GM21447 (cell line): ENCODE measurements around the gene NPBWR2.
"Not testable (repeated sequence)": the region's sequence is repeated elsewhere in the genome, so short reads cannot be mapped to it uniquely, and the experiment has no call there.

Experiments
- ATAC-seq: cut with Tn5 transposase; IDR thresholded peaks from one replicate; pipeline ENCODE4 v1.9.1; 2021; ENCODE audit not compliant: unreplicated experiment

Gene NPBWR2

GRCh38 chr20:64144144-64144912 is 37.0 kb upstream of the NPBWR2 start:
- ATAC-seq = no peak

- no peak for ATAC-seq
Measured at GRCh38 chr20:64143018-64143801, 35.8 kb upstream of the NPBWR2 start.

GRCh38 chr20:64142590-64142989 is 35.2 kb upstream of the NPBWR2 start:
- no peak for ATAC-seq

DNA sequence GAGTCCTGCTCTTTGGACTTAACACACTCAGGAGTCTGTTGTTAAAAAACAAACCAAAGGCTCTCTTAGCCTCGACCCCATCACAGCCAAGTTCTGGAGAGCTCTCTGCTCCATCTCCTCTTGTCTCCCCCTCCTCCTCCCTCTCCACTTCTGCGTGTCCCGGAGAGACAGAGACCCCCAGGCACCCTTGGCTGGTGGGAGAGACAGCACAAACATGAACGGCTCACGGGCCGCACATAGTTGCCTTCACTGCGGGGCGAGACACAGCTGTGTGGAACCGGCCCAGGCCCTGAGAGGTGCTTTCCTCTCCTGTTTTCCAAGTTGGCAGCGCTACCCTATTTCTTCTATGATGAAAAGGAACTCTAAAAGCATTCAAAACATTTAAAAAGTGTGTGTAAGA is 33.6 kb upstream of the NPBWR2 start:
- no peak for ATAC-seq

DNA sequence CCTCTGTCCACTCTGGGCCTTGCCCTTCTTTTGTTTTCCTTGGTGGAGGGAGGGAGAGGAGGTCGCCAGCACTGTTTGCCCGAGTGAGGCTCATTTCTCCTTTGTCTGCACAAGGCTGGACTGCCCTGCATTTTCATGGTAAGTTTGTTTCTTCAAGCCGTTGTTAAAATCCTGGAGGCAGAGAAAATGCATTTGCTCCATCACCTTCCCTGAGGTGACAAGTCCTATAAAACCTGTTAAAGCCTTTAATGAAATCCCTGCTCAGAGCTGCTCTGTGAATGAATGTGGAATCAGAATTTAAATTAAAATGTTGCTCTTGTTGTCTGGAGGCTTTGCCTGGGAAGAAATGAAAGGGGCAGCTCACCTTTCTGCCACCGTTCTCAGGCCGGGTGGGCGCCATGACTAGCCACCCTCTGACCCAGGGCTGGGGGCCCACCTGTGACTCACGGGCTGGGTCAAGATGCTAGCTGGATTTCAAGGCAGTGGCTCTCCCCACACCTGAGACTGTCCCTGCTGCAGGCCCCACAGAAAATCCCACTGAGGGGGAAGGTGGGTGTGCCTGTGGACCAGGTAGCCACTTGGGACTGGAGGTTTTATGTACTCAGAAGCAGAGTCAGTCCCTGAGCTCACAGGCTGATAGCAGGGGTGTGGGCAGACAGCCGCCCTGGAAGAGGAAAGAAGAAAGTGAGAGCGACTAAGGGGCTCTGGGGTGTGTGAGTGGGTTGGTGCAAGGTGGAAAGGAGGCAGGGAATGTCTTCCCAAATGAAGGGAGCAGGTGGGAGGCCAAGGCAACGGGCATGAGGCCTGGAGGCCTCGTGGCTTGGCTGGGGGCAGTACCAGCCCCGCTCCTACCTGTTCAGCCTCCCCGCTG is 32.9 kb upstream of the NPBWR2 start:
- ATAC-seq = no peak

DNA sequence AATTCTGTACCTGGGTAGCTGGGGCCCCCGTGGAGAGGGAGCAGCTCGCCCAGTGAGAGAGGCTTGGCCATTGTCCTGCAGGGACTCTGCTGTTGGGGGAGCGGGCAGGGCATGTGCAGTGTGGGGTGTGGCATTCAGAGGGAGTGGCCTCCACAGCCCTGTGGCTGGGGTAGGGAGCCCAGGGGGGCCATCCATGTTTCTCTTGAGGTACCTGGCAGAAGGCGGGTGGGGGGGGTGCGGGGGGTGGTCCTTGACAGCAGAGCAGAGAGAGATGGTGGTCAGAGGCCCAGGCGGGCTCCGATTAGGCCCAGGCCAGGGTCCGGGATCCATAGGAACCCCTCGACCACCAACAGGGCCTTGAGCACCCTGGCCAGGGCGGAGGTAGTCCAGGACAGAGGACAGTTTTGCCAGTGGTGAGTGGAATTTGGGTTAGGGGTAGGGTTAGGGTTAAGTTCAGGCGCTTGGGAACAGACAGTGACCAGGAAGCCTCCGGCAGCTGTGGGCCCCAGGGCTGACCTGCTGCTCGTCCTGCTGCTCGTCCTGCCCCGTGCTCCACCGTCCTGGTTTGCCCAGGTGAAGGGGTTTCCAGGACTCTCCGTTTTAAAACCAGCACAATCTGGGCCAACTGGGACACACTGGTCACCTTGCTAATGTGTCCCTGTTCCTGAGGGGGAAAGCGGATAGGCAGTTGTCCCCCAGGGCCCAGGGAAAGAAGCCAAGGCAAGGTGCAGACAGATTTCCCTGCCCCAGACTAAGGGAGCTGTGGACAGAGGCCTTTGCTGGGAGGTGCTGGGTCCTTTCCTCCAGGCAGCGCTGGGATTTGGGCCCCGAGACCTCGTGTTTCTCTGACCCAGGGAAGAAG is 32.1 kb upstream of the NPBWR2 start:
- no peak for ATAC-seq

DNA sequence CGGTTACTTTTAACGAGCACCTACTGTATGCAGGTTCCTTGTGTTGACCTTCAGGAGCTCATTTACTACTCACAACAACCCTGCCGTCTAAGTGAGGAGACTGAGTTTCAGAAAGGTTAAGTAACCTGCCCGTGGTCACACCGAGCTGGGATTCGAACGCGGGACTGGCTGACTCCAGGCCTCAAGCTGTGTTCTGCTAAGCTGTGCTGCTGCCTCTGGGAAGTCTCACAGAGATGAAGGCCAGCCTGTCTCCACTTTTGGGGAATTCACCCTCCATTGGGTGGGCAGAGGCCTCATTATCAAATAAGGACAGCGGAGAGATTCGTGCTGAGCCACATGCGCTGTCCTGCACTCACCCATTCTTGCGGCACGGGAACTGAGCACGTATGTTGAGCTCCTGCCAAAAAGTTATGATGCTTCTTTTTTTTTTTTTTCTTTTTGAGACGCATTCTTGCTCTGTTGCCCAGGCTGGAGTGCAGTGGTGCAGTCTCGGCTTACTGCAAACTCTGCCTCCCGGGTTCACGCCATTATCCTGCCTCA is 31.0 kb upstream of the NPBWR2 start:
- ATAC-seq = no peak

DNA sequence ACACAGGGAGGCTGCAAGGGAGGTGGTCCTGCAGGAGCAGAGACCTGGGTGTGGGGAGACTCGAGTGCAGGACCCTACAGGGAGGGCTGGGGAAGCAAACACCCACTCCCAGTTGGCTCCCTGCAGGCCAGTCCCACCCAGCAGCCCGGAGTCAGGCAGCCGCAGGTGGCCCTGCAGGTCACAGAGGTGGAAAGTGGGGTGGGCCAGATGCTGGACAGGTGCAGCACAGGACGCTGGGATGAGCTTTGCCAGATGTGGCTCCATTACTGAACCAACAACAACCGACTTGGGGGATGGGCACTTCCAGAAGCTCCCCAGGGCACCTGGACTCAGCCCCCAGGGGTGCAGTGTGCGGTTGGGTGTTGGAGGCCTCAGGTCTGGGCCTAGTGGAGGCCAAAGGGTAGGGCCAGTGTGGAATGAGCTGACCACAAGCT is 30.2 kb upstream of the NPBWR2 start:
- ATAC-seq = no peak

DNA sequence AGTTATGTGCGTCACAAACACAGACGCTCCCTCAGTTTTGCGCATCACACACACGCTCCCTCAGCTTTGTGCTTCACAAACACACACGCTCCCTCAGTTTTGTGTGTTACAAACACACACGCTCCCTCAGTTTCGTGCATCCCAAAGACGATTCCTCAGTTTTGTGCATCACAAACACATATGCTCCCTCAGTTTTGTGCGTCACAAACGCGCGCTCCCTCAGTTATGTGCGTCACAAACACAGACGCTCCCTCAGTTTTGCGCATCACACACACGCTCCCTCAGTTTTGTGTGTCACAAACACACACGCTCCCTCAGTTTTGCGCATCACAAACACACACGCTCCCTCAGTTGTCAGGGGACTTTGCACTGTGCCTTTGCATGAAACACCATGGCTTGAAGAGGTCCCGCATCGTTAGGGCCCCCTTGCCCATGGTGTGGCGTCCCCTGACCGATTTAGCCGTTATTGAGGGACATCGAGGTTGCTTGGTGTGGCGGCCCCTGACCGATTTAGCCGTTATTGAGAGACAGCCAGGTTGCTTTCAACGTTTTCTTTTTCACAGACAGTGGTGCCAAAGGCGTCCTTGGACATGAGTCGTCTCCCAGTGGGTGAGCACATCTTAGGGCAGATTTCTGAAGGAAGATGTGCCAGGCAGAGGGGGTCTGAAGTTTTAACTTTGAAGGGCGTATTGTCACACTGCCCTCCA is 28.8 kb upstream of the NPBWR2 start:
- no peak for ATAC-seq

GRCh38 chr20:64134744-64135143 is 27.4 kb upstream of the NPBWR2 start:
- not testable (repeated sequence) for ATAC-seq

- ATAC-seq = no peak
Measured at GRCh38 chr20:64133951-64134407, 26.6 kb upstream of the NPBWR2 start.

- no peak for ATAC-seq
Measured at GRCh38 chr20:64131406-64131805, 24.0 kb upstream of the NPBWR2 start.

- no peak for ATAC-seq
Measured at GRCh38 chr20:64130876-64131275, 23.5 kb upstream of the NPBWR2 start.

GRCh38 chr20:64130271-64130670 is 22.9 kb upstream of the NPBWR2 start:
- ATAC-seq = no peak

GRCh38 chr20:64129146-64129782 is 21.9 kb upstream of the NPBWR2 start:
- no peak for ATAC-seq

- not testable (repeated sequence) for ATAC-seq
Measured at GRCh38 chr20:64123517-64123916, 16.2 kb upstream of the NPBWR2 start.

- not testable (repeated sequence) for ATAC-seq
Measured at GRCh38 chr20:64122927-64123326, 15.6 kb upstream of the NPBWR2 start.

- ATAC-seq = no peak
Measured at GRCh38 chr20:64121586-64121985, 14.2 kb upstream of the NPBWR2 start.
